SKM-1 (cell line): Measurements from ENCODE around the gene PNPLA5.
"Not testable (repeated sequence)": the region's sequence is repeated elsewhere in the genome, so short reads cannot be mapped to it uniquely, and the experiment has no call there.

ENCODE experiments used
- DNase-seq: peaks from one replicate; lab custom pipeline; 2025; ENCODE audit not compliant: unreplicated experiment; lab: John Stamatoyannopoulos, UW

The PNPLA5 gene

DNA sequence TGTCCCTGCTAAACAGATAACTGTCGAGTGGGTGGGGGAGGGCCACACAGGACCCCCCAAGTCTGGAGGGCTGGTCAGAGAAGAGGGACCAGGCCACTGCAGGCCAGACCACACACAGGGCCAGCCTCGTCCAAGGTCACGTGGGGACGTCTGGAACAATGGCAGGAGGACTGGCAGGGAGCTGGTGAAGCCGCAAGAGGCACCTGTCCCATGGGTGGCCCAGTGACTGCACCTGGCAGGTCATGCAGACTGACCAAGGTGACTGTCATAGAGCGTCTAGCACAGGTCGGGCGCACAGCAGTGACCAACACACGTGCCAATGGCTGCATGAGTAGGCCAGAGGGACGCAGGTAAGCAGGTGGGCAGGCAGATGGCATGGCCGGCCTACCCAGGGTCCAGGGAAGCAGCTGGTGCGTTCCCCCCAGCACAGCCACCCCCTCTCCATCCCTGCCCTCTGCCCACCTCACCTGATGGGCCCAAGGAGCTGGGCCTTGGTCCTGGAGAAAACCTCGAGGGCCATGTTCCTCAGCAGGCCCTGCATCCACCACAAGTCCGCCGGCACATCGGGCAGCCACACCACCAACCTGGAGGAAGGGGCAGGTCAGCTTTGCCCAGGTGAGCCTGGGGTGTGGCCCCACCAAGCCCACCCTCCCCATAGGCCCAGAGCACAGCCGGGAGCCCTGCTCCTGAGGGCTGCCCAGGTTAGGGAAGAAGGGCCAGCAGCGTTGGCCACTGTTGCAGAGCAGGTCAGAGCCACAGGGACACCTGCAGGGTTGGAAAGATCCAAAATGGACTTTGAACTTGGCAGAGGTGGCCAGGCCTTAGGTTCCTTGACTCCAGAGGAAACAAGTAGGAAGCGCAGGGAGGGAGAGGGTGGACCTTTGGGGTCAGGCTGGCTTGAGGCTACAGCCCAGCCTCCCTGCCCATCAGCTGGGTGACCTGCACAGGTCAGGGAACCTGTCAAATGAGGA, 10.4 kb downstream of the PNPLA5 start:
- DNase-seq = no peak

DNA sequence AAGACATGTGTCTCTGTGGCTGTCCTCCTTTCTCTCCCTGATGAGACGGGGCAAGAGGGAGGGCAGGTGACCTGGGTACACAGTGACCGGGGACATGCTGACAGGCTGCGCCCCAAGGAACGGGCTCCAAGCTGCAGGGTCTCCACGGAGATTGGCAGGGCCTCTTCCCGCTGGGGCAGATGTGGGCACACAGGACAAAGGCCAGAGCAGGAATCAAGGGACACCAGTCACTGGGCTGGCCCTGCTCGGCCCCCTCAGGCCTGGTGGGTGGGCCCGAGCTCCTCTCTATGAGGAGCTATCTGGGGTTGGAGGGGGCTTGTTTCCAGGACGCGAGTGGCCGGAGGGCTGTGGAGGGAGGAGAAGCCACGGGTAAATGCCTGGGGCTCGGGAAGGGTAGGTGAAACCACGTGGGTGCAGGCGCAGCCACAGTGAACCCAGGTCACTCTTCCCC, 11.2 kb downstream of the PNPLA5 start:
- DNase-seq = no peak

DNA sequence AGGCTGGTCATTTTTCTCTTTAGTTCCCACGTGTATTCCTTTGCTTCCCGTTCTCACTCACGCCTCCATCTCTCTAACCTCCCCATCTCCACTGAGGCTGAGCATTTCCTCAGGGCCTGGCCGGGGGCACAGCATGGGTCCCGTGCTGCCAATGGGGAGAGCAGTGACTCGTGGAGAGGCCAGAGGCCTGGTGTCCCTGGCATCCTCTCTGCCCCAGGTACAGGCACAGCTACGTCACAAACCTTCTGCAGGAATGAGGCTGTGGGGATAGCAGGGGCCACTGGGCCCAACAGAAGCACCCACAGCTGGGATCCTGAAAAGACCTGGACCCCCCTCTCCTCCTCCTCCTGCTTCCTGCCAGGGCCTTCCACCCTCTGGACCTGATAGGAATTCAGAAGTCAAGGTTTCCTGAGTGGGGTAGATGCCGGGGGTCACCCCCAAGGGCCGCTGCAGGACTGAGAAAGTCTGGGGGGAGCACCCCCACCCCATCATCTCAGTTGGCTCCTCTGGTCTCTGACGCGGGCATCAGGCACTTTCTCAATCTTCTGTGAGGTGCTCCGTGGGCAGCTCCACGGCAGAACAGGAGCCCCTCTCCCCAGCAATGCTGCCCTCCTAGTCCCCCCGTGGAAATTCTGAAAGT, 11.8 kb downstream of the PNPLA5 start:
- no peak for DNase-seq

DNA sequence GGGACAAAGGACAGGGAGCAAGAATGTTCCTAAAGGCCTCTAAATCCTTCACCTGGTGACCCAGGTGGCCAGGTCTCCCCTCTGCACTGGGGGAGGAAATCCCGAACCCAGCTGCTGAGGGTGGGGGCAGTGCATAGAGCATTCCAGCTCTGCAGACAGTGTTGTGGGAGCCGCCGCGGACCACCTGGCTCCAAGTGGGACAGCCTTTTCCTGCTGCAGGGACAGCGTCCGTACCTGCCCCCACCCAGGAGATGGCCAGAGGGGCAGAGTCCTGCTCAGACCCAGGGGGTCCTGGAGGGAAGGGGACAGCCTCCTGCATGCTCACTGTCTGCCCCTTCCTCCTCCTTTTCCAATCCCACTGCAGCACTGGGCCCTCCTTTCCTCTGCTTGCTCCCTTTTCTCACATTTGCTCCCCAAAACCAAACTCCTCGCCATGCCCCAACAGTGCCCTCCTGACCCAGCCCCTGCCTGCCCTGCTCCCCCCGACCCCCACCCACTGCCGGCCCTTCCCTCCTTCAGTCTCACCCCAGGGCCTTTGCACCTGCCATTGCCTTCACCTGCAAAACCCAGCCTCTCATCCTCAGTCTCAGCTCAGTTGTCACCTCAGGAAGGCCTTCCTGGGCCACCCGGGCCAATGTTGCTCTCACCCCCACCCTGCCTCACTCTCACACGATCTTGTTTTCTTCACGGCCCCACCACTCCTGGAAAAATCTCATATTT, 12.8 kb downstream of the PNPLA5 start:
- DNase-seq = no peak

DNA sequence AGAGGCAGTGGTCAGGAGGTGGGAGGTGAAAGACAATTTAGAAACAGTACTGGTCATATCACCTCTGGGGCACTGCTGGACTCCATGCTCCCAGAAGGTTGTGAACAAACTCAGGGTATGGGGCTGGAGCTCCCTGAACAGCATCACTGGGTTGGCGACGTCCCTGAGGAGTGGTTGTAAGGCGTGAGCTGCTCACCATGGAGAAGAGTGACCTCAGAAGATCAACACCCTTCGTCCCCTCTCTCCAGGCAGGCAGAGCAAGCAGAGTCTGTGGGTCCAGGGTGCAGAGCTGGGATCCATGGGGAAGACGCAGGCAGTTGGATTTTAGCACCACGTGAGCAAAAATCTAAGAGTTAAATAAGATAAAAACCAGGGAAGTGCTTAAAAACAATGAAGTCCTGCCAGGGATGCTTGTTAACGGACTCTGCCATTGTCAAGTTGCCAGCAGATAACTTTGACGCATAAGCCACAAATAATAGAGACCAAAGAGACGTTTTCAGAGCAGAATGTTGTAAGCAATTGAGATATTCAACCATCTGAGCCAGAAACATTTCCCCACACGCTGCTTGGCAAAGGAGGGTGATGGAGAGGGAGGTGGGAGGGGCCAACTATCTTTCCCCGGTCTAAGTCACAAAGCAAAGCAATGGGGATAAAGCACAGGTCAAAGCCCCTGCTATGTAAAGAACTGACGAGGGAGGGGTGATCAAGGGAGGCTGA, 13.6 kb downstream of the PNPLA5 start:
- DNase-seq = no peak

DNA sequence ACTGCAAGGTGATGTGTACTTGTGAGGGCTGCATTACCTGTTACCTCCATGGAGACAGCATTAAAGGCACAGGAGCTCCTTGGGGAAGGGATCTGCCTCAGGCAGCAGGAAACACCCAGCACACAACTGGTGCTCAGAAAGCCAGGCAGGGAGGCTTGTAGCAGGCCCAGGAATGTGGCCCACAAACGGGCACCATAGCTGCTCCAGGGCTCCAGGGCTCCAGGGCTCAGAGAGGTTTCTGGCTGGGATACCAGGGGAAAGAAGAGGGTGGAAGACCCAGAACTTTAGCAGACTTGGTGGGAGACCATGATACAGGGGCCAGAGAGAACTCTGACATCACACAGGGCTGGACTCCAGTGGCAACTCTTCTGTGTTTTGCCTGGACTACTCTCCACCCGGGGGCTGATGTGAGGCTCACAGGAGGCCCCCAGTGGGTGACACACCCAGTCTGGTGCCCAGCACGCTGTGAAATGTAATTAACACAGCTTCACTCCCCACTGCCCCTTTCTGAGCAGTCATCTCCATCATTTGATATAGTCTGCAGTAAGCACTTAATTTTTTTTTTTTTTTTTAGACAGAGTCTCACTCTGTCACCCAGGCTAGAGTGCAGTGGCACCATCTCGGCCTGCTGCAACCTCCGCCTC, 14.8 kb downstream of the PNPLA5 start:
- no peak for DNase-seq

DNA sequence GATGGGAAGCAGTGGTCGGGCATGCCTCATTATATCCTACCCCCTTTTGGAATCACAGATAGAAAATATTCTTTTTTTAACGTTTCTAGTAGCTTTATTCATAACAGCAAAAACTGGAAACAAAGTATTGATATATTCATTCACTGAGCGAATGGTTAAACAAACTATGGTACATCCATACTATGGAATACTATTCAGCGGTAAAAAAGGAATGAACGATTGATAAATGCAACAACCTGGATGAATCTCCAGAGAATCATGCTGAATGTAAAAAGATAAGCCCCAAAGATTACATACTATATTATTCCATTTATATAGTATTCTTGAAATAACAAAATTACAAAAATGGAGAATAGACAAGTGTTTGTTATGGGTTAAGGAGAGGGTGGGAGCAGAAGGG, 22.0 kb downstream of the PNPLA5 start:
- DNase-seq = no peak

DNA sequence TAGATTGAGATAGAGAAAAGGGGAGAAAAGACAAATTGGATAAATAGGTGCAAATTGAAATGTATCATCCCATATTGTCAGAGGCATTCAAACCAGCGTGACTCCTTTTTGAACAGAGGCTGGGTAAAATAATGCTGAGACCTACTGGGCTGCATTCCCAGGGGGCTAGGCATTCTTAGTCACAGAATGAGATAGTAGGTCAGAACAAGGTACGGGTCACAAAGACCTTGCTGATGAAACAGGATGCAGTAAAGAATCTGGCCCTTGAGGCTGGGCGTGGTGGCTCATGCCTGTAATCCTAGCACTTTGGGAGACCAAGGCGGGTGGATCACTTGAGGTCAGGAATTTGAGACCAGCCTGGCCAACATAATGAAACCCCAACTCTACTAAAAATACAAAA, 22.8 kb downstream of the PNPLA5 start:
- not testable (repeated sequence) for DNase-seq

DNA sequence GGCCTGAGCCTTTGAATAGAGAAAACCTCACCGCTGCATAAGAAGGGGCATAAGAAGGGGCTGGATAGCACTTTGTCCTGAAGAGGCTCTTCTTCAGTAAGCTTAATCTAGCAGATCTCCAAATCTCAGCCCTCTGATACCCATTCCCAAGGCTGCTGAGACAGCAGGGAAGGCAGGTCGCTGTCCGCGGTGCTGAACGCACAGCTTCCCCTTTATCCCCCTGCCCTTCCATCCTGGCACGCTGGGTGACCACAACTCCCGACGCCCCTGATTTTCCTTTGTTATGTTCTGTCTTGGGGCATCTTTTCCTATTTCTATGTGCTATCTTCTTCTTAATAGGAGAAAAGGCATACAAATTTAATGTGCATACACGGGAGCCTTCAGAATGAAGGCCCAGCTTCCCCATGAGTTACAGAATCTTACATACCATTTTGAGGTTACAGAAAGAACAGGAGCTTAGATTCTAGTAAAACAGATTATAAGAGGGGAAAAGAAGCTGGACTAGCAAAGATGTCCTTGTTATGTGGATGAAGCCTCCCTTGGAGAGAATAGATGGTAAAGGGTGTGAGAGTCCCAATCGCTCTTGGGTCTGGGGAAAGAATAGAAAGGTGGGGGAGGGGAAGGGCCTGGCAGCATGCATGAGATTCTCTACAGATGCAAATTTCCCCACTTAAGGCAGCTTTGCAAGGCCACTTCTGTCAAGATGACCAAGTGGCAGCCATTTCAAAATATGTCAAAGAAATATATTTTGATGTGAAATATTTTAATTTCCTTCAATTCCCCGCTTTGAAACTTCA, 23.8 kb downstream of the PNPLA5 start:
- no peak for DNase-seq

DNA sequence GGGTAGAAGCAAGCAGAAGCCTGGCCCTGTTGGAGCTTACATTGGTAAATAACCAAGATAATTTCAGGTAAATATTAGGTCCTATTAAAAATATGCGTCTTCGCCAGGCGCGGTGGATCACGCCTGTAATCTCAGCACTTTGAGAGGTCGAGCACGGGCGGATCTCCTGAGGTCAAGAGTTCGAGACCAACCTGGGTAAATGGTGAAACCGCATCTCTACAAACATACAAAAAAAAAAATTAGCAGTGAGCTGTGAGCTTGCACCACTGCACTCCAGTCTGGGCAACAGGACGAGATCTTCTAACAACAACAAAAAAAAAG, 29.0 kb downstream of the PNPLA5 start:
- DNase-seq = no peak

DNA sequence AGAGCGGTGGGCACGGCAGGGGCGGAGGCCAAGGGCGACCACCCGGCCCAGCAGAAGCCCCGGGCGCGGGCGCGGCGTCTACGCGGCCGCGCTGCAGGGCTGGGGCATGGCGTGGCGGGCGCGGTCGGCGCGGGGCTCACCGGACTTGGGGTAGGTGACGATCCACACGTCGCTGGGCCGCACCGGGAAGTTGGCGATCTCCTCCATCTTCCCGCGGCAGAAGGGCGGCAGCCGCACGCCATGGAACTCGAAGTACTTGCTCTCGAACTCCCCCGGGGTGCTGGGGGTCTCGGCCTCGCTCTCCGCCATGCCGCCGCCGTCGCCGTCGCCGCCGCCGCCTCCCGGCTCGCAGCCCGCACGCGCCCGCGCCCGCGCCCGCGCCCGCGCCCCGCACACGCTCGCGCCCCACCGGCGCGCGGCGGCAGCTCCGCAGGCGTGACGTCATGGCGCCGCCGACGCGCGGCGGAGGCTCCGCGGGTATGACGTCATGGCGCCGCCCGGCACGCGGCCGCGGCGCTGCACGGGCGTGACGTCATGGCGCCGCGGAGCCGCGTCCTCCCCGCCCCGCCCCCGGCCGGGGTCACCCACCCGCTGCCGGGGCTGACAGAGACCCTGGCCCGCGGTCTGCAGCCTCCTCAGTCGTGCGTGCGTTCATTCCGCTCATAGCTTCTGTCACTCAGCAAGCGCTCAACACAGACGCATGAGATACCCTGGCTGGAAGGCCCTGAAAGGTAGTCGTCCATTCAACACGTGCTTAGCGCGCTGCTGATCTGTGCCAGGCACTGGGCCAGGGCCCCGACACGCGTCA, 29.5 kb downstream of the PNPLA5 start, which contains the start of gene SULT4A1:
SULT4A1 (minus strand) TSS at position 440 of the 808 bp plus-strand sequence; CDS start at position 309, 131 bp downstream.
- no peak for DNase-seq

DNA sequence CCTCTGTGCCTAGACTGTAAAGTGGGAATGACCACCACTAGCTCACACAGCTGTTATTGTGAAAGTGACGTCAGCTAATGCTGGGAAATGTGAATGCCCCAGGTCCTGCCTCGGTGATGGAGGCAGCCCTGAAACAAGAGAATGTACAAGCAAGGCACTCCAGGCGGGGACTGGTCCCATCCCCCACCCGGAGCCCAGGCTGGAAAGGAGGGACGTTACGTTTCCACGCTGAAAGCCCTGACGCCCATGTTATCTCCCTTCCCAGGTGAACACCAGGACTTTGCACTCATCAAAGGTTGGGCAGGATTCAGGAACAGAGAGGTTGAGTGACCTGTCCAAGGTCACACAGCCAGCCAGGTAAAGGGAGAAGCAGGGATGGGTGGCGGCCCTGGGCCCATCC, 30.3 kb downstream of the PNPLA5 start:
- DNase-seq = no peak

DNA sequence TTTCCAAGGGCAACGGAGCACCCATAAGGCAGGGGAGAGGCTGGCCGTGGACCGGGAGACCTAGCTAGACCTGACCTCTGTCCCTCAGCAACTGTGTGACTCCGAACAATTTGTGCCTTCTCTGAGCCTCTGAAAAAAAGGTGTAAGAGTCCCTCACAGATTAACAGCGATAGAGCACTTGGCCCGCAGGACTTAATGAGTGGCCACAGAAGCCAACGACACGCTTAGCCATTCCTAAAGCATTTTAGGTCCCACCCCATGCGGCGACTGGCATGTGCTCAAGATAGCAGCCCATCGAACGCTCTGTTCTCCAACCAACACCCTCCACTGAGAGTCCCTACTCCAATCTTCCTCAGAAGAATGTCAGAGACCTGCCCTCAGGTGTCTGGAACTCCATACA, 31.0 kb downstream of the PNPLA5 start:
- no peak for DNase-seq

DNA sequence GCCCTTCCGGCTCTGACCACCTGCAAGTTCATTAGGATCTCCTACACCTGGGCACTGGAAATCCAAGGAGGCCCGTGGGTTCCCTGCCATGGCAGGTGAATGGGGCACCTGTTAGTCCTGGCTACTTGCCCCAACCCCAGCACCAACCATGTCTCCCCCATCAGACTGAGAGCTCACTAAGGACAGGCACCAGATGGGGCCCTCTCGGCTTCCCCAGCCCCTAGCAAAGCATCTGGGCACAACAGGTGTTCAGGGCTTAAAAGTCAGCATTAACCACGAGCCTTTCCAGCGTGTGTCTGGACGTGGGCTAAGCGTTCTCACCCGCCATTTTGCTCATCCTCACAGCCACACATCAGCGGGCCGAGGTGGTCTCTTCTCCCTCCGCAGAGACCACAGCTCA, 31.7 kb downstream of the PNPLA5 start:
- no peak for DNase-seq

DNA sequence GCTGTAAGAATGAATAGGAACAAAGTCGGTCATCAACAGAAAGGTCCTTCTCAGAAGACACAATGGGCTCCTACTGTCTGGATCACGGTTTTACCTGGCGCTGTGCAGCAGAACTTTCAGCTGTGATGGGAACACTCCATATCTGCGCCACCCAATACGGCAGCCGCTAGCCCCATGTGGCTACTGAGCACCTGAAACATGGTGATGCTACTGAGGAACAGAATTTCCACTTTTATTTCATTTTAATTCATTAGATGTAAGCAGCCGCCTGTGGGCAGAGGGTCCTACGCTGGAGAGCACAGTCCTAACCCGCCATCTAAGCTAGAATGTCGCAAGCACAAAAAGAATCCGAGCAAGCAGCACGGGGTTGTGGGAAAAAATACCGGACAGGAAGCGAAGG, 32.2 kb downstream of the PNPLA5 start:
- no peak for DNase-seq

DNA sequence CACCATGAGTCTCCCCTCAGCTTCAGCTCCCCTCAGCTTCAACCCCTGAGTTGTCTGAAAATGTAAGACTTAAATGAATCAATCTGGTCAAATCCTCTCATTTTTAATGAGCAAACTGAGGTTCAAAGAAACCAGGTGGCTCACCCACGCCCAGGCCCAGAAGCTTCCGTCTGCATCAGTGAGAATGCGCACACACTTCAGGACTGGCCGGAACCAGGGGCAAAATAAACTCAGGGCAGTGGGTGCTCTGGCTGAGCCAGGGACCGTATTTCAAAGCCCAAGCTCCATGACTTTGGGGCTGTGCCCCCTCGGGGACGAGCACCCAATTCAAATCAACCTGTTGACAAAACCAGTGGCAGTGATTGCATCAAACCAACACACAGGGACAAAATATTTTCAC, 32.6 kb downstream of the PNPLA5 start:
- DNase-seq = no peak

DNA sequence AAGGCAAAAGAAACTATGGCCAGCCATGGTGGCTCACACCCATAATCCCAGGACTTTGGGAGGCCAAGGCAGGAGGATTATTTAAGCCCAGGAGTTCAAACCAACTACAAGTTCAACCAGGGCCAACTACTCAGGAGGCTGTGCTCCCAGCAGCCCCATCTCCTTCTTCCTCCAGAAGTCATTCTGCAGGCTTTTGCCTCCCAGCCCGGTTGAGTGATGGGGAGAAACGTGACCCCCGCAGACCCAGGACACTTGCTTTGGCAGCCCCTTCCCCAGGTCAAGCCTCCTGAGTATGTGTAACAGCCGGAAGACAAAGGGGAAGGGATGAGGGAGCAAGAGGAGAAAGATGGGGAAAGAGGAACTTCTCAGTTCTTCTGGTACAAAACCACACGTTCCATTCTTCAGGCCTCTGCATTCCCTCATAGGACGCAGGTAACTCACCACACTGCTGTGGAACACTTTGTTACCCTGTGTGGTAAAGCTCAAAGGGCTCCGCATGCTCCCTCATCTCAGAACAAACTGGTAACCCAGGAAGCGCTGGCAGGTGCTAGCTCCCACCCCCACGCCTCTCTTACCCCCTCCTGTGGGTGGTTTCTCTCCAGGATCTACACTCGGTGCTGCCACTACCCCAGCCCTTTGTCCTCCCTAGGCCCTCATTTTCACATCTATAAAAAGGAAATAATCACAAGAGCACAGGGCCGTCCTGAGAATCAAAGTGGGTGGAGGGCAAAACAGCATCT, 33.5 kb downstream of the PNPLA5 start:
- DNase-seq = no peak

DNA sequence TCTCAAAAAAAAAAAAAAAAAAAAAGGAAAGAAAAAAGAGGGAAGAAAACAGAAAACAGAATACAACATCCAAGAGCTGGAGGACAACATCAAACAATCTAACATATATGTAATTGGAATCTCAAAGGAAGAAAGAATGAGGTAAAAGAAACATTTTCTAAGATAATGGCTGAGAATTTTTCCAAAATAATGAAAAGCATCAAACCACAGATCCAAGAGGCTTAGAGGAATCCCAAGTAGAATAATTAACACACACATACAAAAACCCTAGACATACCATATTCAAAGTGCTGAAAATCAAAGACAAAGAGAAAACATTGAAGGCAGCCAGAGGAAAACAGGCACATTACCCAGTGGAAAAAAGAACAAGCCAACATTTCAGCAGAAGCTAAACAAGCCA, 34.4 kb downstream of the PNPLA5 start:
- no peak for DNase-seq
